Endometrial microvascular endothelial cells (primary cell): ENCODE measurements around the gene DUSP22. TPM values are rescaled to one million over a fixed set of nuclear protein-coding genes. Genes with fewer than 3 reads are reported as not detected.
"Not testable (repeated sequence)": the region's sequence is repeated elsewhere in the genome, so short reads cannot be mapped to it uniquely, and the experiment has no call there.

Experiments used
- in situ Hi-C: cut with HindIII; loops from 2 replicates; pipeline ENCODE4 v1.10.0; 2017; ENCODE audit warnings: low sequenced_read_pairs, low pct_unique_long_range_greater_than_20kb; ENCODE audit errors: inconsistent ontology term
- total RNA-seq: library from RNA; depleted of rRNA; stranded (reverse); fragments of >200 nt; gene quantifications from one replicate; pipeline ENCODE4 v1.2.3, GENCODE V29; 2015; ENCODE audit errors: inconsistent ontology term

The DUSP22 gene
- total RNA-seq, 1 donor from 2014 or later: 34.2 TPM

GRCh38 chr6:319177-320131 is 27.2 kb downstream of the DUSP22 start:
- in situ Hi-C loops: no loop called here

DNA sequence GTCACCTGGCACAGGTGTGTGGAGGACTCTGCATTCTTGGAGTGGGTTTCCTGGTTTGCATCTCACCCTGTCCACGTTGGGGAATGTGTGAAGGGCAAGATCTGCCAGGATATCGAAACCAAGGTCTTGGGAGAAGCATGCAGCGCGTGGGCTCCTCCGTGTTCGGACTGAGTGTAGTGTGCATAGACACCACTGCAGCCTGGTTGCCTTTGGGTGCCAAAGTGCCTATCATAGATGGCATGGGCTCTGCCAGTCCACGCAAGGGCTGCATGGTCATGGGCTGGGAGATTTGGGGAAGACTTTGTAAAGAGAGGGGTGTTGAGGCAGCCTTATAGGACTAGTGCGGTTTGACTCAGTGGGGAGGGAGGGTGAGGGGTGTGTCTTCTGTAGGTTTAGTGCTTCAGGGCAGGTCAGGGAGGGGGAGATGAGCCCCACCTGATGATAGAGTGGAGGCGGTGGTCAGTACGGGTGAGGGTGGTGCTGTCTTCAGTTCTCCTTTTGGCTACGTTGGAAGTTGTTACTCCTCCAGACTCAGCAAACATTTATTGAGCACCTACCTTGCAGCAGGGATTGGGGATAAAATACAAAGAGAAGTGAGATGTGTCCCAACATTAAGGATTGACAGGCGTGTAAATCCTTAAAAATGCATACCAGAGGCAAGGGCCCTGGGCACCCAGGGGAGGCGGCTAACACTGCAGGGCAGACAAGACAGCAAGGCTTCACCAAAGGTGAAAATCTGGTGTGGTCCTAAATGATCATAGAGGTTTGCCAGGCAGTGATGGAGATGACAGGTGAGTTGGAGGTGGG is 28.3 kb downstream of the DUSP22 start:
- in situ Hi-C loops: no loop called here

- in situ Hi-C loops: no loop called here
Measured at GRCh38 chr6:321158-321438, 28.8 kb downstream of the DUSP22 start.

GRCh38 chr6:321536-322258 is 29.4 kb downstream of the DUSP22 start:
- in situ Hi-C loops: no loop called here

DNA sequence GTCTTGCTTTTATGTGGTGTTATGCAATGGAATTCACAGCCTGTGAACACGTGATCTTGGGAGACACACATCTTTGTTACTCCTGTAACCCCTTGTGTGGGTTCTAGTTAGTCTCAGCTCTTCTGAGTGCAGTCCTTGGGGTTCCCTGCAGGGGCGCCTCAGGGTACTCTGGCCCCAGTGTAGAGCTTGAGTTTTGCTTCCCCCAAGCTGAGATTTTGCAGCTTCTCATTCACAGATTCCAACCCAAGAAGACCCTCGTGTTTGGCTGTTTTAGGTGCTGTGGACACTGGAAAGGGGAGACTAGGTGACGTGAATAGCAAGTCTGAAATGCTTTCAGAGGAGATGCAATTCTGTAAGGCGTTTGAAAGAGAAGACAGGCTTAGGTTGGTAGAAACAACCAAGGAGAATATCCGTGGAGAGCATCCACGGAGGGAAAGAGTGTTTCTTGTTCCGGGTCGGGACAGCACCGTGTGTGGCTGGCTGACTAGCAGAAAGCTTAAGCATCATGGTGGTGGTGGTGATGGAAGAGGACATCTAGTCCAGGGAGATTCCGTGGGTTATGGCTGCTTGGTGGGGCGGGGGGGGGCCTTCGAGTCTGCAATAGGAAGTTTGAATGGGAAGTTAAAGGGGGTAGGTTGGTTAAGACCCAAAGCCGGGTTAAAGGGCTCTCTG is 30.1 kb downstream of the DUSP22 start:
- in situ Hi-C loops: no loop called here

DNA sequence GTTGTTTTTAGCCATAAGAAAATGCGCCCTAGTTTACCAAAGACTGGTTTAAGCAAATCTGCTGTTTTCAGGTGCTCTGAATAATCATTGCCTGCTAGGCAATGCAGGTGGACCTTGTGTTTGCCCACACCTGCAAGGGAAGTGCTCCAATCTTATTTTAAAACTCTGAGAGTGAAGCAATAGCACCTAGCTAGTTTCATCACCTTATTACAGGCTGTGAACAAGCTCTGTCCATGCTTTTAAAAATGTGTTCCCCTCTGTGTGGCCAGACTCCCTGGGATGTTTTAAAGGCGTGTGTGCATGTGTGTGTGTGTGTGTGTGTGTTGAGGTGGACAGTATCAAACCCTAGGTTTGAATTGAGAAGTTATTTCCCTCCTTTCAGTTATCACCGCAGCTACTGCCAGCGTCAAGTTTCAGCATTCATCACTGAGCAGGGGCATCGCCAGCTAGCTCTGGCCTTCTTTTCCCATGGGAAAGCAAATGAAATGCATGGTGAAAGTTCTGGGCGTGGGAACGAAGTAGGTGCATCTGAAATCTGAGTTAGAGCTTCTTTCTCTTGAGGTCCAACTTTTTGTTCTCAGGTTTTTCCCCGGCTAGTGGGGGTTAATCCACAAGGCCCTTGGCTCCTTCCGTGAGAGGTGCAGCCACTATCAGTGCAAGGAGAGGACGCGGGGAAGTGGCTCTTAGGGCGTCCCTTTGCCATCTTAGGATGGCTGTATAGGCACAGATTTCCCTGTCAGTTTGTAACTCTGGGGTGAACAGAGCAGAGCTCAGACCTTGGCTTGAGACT is 30.8 kb downstream of the DUSP22 start:
- in situ Hi-C loops: no loop called here

- in situ Hi-C loops: no loop called here
Measured at GRCh38 chr6:323730-324088, 31.4 kb downstream of the DUSP22 start.

DNA sequence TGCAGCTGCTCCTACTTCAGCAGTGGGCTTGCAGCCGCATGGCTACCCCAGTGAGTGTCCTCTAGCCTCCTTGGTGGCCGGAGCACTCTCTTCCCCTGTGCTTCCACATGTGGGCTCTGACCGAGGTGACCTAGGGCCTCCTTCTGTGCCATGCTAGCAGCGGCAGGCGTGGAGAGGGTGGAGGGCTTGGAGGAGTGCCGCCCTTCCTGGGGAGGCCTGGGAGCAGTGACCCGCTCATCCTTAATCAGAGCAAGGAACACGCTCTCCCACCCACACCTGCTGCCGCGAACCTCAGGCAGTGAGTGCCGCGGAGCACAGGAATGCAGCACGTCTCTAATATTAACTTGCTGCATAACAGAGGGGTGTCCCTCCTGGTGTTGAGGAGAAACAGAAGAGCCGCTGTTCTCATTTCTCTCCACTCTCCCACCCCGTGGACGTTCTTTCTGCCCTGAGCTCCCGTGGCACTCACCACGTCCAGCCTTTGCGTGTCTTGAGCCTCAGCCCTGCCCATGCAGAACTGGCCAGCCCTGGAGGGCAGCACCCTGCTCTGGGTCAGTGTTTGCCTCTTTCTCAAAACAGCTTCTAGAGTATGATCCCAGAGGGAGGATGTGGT is 31.9 kb downstream of the DUSP22 start:
- in situ Hi-C loops: no loop called here

DNA sequence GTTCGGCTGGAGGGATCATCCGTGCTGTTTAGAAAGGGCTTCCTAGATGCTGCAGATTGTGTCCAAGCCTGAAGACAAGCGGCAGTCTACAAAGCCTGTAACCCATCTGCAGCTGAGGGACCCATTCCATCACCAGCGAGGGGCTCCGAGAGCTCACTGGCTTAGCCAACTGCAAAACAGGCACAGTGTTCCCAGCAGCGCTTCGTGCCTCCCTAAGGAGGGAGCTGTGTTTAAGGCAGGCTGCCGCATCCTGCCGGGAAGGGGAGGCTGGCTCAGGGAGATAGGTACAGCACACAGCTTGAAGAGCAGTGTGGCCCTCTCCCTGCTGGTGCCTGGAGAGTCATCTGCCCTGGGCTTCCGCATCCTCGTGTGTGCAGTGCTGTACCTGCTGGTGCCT is 32.4 kb downstream of the DUSP22 start:
- in situ Hi-C loops: no loop called here

- in situ Hi-C loops: not testable (repeated sequence)
Measured at GRCh38 chr6:325161-325860, 33.0 kb downstream of the DUSP22 start.

GRCh38 chr6:326066-326465 is 33.8 kb downstream of the DUSP22 start:
- in situ Hi-C loops: not testable (repeated sequence)

- in situ Hi-C loops: no loop called here
Measured at GRCh38 chr6:326896-327537, 34.7 kb downstream of the DUSP22 start.

DNA sequence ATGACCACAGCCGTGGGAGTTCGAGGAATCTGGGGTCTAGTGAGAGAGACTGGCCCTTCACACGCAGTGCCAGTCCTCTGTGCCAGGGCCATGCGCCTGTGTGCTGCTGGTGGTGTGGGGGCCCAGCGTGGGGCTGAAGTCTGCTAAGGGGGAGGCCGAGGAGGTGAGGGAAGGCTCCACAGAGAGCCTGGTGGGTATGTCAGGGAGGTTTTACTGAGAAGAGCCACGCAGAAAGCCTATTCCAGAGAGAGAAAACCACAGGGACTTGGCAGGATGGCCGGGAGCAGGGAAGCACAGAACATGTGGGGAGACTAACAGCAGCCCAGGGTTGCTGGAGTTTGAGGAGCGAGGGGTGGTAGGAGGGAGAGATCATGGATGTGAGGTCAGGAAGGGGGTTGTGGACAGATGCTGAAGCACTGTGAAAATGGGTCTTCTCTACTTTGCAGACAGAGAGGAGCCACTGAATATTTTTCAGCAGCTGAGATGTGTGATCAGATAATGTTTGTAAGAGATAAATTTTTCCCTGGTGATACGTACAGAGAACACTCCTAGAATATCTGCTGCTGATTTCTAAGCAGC is 35.3 kb downstream of the DUSP22 start:
- in situ Hi-C loops: no loop called here

DNA sequence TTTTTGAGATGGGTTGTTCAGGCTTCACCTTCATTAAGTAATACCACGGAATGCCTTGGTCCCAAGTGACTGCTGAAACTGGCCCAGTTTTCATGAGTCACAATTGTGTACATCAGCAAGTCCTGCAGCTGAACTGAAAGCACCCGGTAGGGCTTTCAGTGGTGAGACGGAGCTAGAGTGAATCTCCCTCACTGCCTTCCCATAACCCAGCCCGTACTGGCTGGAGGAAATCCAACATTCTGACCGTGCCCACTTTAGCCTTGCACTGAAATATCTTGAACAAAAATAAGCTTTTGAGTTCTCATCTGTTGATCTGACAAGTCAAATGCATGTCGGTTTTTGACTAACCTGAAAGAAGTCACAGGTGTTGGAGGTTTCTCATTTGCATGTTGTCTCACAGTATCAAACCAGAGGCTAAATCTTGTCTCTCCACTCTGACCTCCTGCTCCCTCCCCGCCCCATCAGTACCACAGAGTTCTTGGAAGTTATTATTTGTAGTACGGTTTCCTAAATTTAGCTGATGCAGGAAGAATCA is 35.9 kb downstream of the DUSP22 start:
- in situ Hi-C loops: no loop called here

DNA sequence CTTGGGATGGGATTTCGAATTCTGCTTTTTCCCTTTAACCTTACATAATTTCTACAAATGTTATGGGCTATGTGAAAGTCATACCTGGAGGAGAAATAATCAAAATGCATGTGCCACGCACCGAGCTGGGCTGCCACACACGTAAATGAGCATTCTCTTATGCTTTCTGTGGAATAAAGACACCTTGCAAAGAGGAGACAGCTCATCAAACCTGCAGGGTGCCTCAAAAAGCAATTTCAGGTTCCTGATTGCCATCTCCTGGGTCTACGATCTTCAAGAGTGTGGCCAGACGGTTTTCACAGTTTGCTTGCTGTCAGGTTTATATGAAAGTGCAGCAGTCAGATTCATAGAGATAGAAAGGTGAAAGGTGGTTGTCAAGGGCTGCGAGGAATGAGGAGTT is 36.6 kb downstream of the DUSP22 start:
- in situ Hi-C loops: no loop called here

DNA sequence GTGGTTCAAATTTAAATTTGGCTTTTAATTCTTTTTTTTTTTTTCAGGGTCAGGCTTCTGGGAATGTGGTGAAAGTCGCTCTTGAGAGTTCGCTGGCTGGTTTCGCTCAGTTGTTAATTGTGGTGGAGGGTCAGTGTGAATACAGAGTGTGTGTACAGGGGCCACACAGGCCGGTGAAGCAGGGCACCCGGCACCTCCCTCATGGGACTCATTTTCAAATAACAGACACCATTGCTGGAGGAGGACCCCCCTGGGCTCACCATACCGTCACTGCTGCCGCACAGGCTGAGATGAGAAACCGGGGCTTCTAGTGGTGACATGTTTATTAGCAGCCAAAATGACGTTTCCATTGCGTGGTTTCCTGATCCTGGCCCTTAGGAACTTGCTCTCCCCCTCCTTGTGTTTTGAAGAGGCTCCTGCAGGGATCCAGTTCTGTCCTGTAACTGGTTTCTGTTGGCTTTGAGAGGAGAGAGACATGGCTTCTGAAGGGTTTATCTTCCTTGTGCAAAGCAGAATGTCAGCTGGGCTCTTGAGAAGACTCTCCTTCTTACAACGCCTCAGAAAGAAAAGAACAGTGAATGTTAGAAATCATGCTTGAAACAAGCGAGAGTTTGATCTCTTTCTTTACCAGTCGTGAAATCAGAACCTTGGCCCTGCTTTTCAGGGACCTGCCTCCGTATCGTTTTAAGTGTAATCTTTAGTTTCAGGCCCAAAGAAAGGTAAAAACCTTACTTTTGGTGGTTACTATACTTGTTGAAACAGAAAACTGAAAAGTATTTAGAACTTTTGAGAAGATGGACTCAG is 37.8 kb downstream of the DUSP22 start:
- in situ Hi-C loops: no loop called here
